ENCODE measurements around the gene HRAS.

- TF ChIP-seq EZH2phosphoT487 (IDR thresholded peaks at IDR 0.05) (no peak), CTCF (IDR thresholded peaks at IDR 0.05) (no peak), EZH2 (IDR thresholded peaks at IDR 0.05) (no peak)
Measured at GRCh38 chr11:495537-495931, 39.8 kb downstream of the HRAS start.

Measured in neural progenitor cell (in vitro differentiated cells).